GM12874 (cell line): ENCODE results near the gene ZNF782.

Experiments
- CTCF ChIP-seq: IDR thresholded peaks from 2 replicates; pipeline ENCODE4 v1.5.1; 2011; ENCODE audit warnings: low read depth, mild to moderate bottlenecking, control low read depth, low read length, moderate library complexity; ENCODE audit not compliant: insufficient read depth

The ZNF782 gene

GRCh38 chr9:96853781-96854650, at the start of gene ZNF782:
ZNF782 (minus strand) TSS chr9:96854514; CDS start chr9:96851961, 2,553 bp downstream.
- TF ChIP-seq CTCF, result no peak

GRCh38 chr9:96892131-96892530, 37.8 kb upstream of the ZNF782 start:
- no peak for TF ChIP-seq CTCF

- TF ChIP-seq CTCF, result no peak
These were observed 34.3 kb upstream of the ZNF782 start for GRCh38 chr9:96888591-96888990.

- TF ChIP-seq CTCF, result no peak
These were observed 31.1 kb upstream of the ZNF782 start for GRCh38 chr9:96885424-96885823.

- TF ChIP-seq CTCF, result no peak
These were observed 30.1 kb upstream of the ZNF782 start for GRCh38 chr9:96884443-96884842.

- no peak for TF ChIP-seq CTCF
These were observed 29.6 kb upstream of the ZNF782 start for GRCh38 chr9:96883922-96884321.

- TF ChIP-seq CTCF, result no peak
These were observed 23.0 kb upstream of the ZNF782 start for GRCh38 chr9:96877269-96877668.
